HepG2 (cell line): ENCODE measurements around the gene CNPPD1. TPM values are rescaled to one million over a fixed set of nuclear protein-coding genes. Genes with fewer than 3 reads are reported as not detected.

Experiments used
- CREB3 ChIP-seq: sonication (generic); formaldehyde crosslinking; IDR thresholded peaks from 2 replicates; pipeline ENCODE4 v1.5.0; 2020; ENCODE audit warnings: missing genetic modification reagents
- FOXA1 ChIP-seq, 2 experiments: fragments of 450-650 bp in 1 of 2; sonication (generic) in 1 of 2; formaldehyde crosslinking in 1 of 2; IDR thresholded peaks; 2 replicates each; pipeline versions ENCODE4 v1.4.0 to v1.6.1; 2016 to 2020; ENCODE audit warnings: missing genetic modification reagents in 1 of 2
- JUN ChIP-seq: sonication (generic); formaldehyde crosslinking; IDR thresholded peaks from 2 replicates; pipeline ENCODE4 v1.4.0; 2020; ENCODE audit warnings: mild to moderate bottlenecking, missing genetic modification reagents
- MYNN ChIP-seq: sonication (generic); formaldehyde crosslinking; IDR thresholded peaks from 2 replicates; pipeline ENCODE4 v1.4.0; 2020; ENCODE audit warnings: mild to moderate bottlenecking, low read depth, missing genetic modification reagents
- NR2F6 ChIP-seq, 2 experiments: IDR thresholded peaks; 2 replicates each; pipeline ENCODE4 v1.6.1; 2016; ENCODE audit warnings: antibody characterized with exemption in 1 of 2, mild to moderate bottlenecking in 1 of 2
- ZNF281 ChIP-seq: sonication (generic); formaldehyde crosslinking; IDR thresholded peaks from 2 replicates; pipeline ENCODE4 v1.4.0; 2020; ENCODE audit warnings: missing genetic modification reagents, borderline replicate concordance
- ZNF292 ChIP-seq: sonication (generic); formaldehyde crosslinking; IDR thresholded peaks from 2 replicates; pipeline ENCODE4 v1.8.1; 2022; ENCODE audit warnings: mild to moderate bottlenecking, low read depth, missing genetic modification reagents, borderline replicate concordance
- ZNF713 ChIP-seq: sonication (generic); formaldehyde crosslinking; IDR thresholded peaks from 2 replicates; pipeline ENCODE4 v1.4.0; 2020; ENCODE audit warnings: mild to moderate bottlenecking, missing genetic modification reagents
- ZSCAN29 ChIP-seq: sonication (generic); formaldehyde crosslinking; conservative IDR thresholded peaks from 2 replicates; pipeline ENCODE4 v1.4.0; 2020; ENCODE audit warnings: mild to moderate bottlenecking, missing genetic modification reagents
- polyA plus RNA-seq, 8 experiments: library from polyadenylated mRNA; depleted of rRNA in 3 of 8; stranded (reverse) in 7 of 8; unstranded in 1 of 8; fragments of >200 nt; fragmentation: Illumina TruSeq in 4 of 8; extraction: Trizol in 4 of 8; gene quantifications; 2 replicates each; pipeline versions ENCODE4 v1.2.1 to v1.2.3, GENCODE V29; 2011 to 2016; ENCODE audit warnings: low read depth in 4 of 8, missing spikeins in 1 of 8, mixed read lengths in 1 of 8; ENCODE audit not compliant: insufficient read depth in 1 of 8
- total RNA-seq, 5 experiments: library from RNA; depleted of rRNA; stranded (reverse); fragments of >200 nt; fragmentation: Illumina TruSeq; extraction: Trizol; gene quantifications; 2 replicates each; pipeline ENCODE4 v1.2.3, GENCODE V29; 2016; ENCODE audit warnings: low read depth in 1 of 5
- TF ChIP-seq, protein P1 (sequence below): sonication (generic); formaldehyde crosslinking; conservative IDR thresholded peaks from 2 replicates; pipeline ENCODE4 v1.4.0; 2020; ENCODE audit warnings: missing genetic modification reagents
- TF ChIP-seq, protein P2 (sequence below): sonication (generic); formaldehyde crosslinking; IDR thresholded peaks from 2 replicates; pipeline ENCODE4 v1.4.0; 2020; ENCODE audit warnings: missing genetic modification reagents, mild to moderate bottlenecking, borderline replicate concordance

Gene CNPPD1
- total and polyA plus RNA-seq, 2 of the 13 experiments (the other 11 are each of a cell fraction or from before 2014, with no cell fraction given) = 35.5 to 49.4 TPM

- TF ChIP-seq CREB3 (CRISPR knock-in tag) (no peak), ZSCAN29 (CRISPR knock-in tag) (no peak), FOXA1 (IDR thresholded peaks at IDR 0.05) (no peak), FOXA1 (CRISPR knock-in tag; IDR thresholded peaks at IDR 0.05) (no peak), NR2F6 (IDR thresholded peaks at IDR 0.05) (no peak), NR2F6 (CRISPR knock-in tag; IDR thresholded peaks at IDR 0.05) (no peak), ZNF713 (no peak), ZNF281 (CRISPR knock-in tag) (no peak), MYNN (CRISPR knock-in tag) (no peak), JUN (CRISPR knock-in tag) (no peak), ZNF292 (no peak)
- TF ChIP-seq, protein P1, sequence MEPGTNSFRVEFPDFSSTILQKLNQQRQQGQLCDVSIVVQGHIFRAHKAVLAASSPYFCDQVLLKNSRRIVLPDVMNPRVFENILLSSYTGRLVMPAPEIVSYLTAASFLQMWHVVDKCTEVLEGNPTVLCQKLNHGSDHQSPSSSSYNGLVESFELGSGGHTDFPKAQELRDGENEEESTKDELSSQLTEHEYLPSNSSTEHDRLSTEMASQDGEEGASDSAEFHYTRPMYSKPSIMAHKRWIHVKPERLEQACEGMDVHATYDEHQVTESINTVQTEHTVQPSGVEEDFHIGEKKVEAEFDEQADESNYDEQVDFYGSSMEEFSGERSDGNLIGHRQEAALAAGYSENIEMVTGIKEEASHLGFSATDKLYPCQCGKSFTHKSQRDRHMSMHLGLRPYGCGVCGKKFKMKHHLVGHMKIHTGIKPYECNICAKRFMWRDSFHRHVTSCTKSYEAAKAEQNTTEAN (CRISPR knock-in tag) = no peak
- TF ChIP-seq, protein P2, sequence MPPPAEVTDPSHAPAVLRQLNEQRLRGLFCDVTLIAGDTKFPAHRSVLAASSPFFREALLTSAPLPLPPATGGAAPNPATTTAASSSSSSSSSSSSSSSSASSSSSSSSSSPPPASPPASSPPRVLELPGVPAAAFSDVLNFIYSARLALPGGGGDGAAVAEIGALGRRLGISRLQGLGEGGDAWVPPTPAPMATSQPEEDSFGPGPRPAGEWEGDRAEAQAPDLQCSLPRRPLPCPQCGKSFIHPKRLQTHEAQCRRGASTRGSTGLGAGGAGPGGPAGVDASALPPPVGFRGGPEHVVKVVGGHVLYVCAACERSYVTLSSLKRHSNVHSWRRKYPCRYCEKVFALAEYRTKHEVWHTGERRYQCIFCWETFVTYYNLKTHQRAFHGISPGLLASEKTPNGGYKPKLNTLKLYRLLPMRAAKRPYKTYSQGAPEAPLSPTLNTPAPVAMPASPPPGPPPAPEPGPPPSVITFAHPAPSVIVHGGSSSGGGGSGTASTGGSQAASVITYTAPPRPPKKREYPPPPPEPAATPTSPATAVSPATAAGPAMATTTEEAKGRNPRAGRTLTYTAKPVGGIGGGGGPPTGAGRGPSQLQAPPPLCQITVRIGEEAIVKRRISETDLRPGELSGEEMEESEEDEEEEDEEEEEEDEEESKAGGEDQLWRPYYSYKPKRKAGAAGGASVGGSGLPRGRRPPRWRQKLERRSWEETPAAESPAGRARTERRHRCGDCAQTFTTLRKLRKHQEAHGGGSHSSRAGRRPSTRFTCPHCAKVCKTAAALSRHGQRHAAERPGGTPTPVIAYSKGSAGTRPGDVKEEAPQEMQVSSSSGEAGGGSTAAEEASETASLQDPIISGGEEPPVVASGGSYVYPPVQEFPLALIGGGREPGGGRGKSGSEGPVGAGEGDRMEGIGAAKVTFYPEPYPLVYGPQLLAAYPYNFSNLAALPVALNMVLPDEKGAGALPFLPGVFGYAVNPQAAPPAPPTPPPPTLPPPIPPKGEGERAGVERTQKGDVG (CRISPR knock-in tag) = no peak
Measured at GRCh38 chr2:219158586-219158985, 18.1 kb downstream of the CNPPD1 start (continued).
